GM08714 (cell line): ENCODE data around the gene HGS.

Experiments
- H3K4me3 ChIP-seq: fragments of 200-500 bp; sonication (Bioruptor generic); 2 replicates; pipeline ENCODE4 v1.5.1; 2014; ENCODE audit warnings: mild to moderate bottlenecking, low read length, inconsistent platforms
- ZNF274 ChIP-seq: IDR thresholded peaks from 2 replicates; pipeline ENCODE4 v1.6.1; 2012; ENCODE audit warnings: mild to moderate bottlenecking, low read depth, low read length

The HGS gene

GRCh38 chr17:81741049-81741593, 57.3 kb downstream of the HGS start:
- TF ChIP-seq ZNF274: no peak

GRCh38 chr17:81741594-81742452, 58.0 kb downstream of the HGS start:
- TF ChIP-seq ZNF274: no peak
- no peak overlapping the region for H3K4me3 ChIP-seq

More at GRCh38 chr17:81741049-81741593, 57.3 kb downstream of the HGS start:
- no peak overlapping the region for H3K4me3 ChIP-seq
